ENCODE results near the gene ARPC4.

Gene ARPC4

GRCh38 chr3:9787714-9788113 lies 5.2 kb upstream of the ARPC4 start:
- WGBS (ENCODE audit: extremely low coverage, insufficient coverage, low lambda C conversion rate), result no CpG with 5 or more reads among the region's 6 CpGs
- DNase-seq, result no peak
- Histone ChIP-seq H3K23ac (ENCODE audit: low read length) (no peak overlapping the region), H4K8ac (ENCODE audit: low read depth, low read length) (no peak overlapping the region), H2AK5ac (ENCODE audit: low read length) (no peak overlapping the region), H2BK120ac (ENCODE audit: low read depth, low read length) (no peak overlapping the region), H3K36me3 (ENCODE audit: control insufficient read depth, insufficient read depth, low read length) (peaks cover 11% of the 10 kb centered on the region), H3K79me2 (ENCODE audit: control insufficient read depth, insufficient read depth, low read length) (peaks cover 3% of the 10 kb centered on the region), H3K27me3 (ENCODE audit: insufficient read depth, low read length, poor library complexity) (no peaks in the 10 kb centered on the region), H3K4me1 (ENCODE audit: control insufficient read depth, low read depth, low read length) (peaks cover 4% of the 10 kb centered on the region), H3K27ac (ENCODE audit: low read depth, low read length) (no peak overlapping the region), H4K5ac (ENCODE audit: low read length) (no peak overlapping the region), H3K79me1 (ENCODE audit: low read length) (peaks cover 10% of the 10 kb centered on the region), H3K18ac (ENCODE audit: low read length) (no peak overlapping the region), H3K4me2 (ENCODE audit: low read length) (no peak overlapping the region), H3K4me3 (ENCODE audit: low read length) (no peak overlapping the region), H2BK15ac (replicated peaks; ENCODE audit: low read depth) (no peak overlapping the region), H3K9ac (ENCODE audit: low read length) (no peak overlapping the region), H2BK5ac (ENCODE audit: low read length) (no peak overlapping the region), H3K56ac (ENCODE audit: low read length) (no peak overlapping the region), H3K4ac (ENCODE audit: low read depth, low read length) (no peak overlapping the region)

GRCh38 chr3:9791127-9791526 lies 1.8 kb upstream of the ARPC4 start:
- WGBS (ENCODE audit: extremely low coverage, insufficient coverage, low lambda C conversion rate), result no CpG with 5 or more reads among the region's 11 CpGs
- peaks cover 6% of the 10 kb centered on the region for H3K36me3 ChIP-seq (ENCODE audit: control insufficient read depth, insufficient read depth, low read length)
- DNase-seq, result no peak

GRCh38 chr3:9791790-9792404 lies 985 bp upstream of the ARPC4 start:
- peaks cover 4% of the 10 kb centered on the region for H3K36me3 ChIP-seq (ENCODE audit: control insufficient read depth, insufficient read depth, low read length)
- H3K4ac ChIP-seq (ENCODE audit: low read depth, low read length), result no peak overlapping the region

More at GRCh38 chr3:9791127-9791526, 1.8 kb upstream of the ARPC4 start:
- Histone ChIP-seq H3K27me3 (ENCODE audit: insufficient read depth, low read length, poor library complexity) (no peaks in the 10 kb centered on the region), H3K18ac (ENCODE audit: low read length) (no peak overlapping the region), H4K5ac (ENCODE audit: low read length) (no peak overlapping the region), H4K8ac (ENCODE audit: low read depth, low read length) (no peak overlapping the region), H3K4me2 (ENCODE audit: low read length) (no peak overlapping the region), H3K4me1 (ENCODE audit: control insufficient read depth, low read depth, low read length) (peaks cover 4% of the 10 kb centered on the region), H3K56ac (ENCODE audit: low read length) (peak overlapping the region; percentile 37), H2BK120ac (ENCODE audit: low read depth, low read length) (no peak overlapping the region), H3K27ac (ENCODE audit: low read depth, low read length) (no peak overlapping the region), H3K79me2 (ENCODE audit: control insufficient read depth, insufficient read depth, low read length) (peaks cover 24% of the 10 kb centered on the region), H2BK15ac (replicated peaks; ENCODE audit: low read depth) (no peak overlapping the region), H2BK5ac (ENCODE audit: low read length) (no peak overlapping the region), H3K4me3 (ENCODE audit: low read length) (no peak overlapping the region), H3K23ac (ENCODE audit: low read length) (no peak overlapping the region), H3K4ac (ENCODE audit: low read depth, low read length) (no peak overlapping the region), H2AK5ac (ENCODE audit: low read length) (no peak overlapping the region), H3K79me1 (ENCODE audit: low read length) (peaks cover 20% of the 10 kb centered on the region), H3K9ac (ENCODE audit: low read length) (peak overlapping the region; percentile 81)

DNA sequence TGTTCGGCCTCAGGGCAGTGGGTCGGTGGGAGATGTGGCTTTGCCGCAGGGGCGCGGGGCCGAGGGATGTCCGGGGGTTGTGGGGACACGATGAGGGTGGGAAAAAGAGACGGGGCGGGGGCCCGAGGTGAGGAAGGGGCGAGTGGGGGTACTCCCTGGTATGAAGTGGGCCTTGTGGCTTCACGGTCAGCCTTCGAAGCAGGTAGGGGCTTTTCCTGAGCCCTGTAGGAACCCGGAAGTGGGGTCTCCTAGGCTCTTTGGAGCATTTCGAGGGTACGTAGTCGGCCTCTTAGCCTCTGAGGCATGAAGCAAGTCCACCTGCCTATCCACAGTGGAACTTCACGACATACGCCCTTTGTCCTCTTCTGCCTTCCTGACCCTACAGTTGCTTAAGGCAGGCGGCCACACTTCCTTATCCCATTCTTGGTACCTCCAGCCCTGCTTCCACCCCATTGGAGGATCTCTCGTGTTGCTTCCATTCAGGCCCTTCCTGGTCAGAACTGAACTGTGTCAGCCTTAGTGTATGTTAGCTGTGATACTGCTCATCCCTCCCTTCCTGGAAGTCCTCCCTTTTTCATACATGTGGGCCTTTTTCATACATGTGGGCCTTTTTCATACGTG lies 389 bp downstream of the ARPC4 start:
- WGBS (ENCODE audit: extremely low coverage, insufficient coverage, low lambda C conversion rate), result no CpG with 5 or more reads among the region's 23 CpGs
- Histone ChIP-seq H3K27me3 (ENCODE audit: insufficient read depth, low read length, poor library complexity) (no peaks in the 10 kb centered on the region), H2BK5ac (ENCODE audit: low read length) (no peak overlapping the region), H3K4me3 (ENCODE audit: low read length) (peak overlapping the region; percentile 99), H3K79me1 (ENCODE audit: low read length) (peaks cover 26% of the 10 kb centered on the region), H2BK15ac (replicated peaks; ENCODE audit: low read depth) (no peak overlapping the region), H4K8ac (ENCODE audit: low read depth, low read length) (peak overlapping the region; percentile 93), H3K4ac (ENCODE audit: low read depth, low read length) (peak overlapping the region; percentile 95), H3K23ac (ENCODE audit: low read length) (no peak overlapping the region), H3K27ac (ENCODE audit: low read depth, low read length) (peak overlapping the region; percentile 30), H4K5ac (ENCODE audit: low read length) (peak overlapping the region; percentile 72), H3K36me3 (ENCODE audit: control insufficient read depth, insufficient read depth, low read length) (peaks cover 5% of the 10 kb centered on the region), H2AK5ac (ENCODE audit: low read length) (peak overlapping the region; percentile 45), H3K9ac (ENCODE audit: low read length) (peak overlapping the region; percentile 98), H3K4me2 (ENCODE audit: low read length) (peak overlapping the region; percentile 100), H3K18ac (ENCODE audit: low read length) (peak overlapping the region; percentile 72), H3K4me1 (ENCODE audit: control insufficient read depth, low read depth, low read length) (peaks cover 4% of the 10 kb centered on the region), H2BK120ac (ENCODE audit: low read depth, low read length) (no peak overlapping the region), H3K79me2 (ENCODE audit: control insufficient read depth, insufficient read depth, low read length) (peaks cover 24% of the 10 kb centered on the region), H3K56ac (ENCODE audit: low read length) (peak overlapping the region; percentile 98)
- peak; percentile 58 for DNase-seq

More at GRCh38 chr3:9791790-9792404, 985 bp upstream of the ARPC4 start:
- H3K4me2 ChIP-seq (ENCODE audit: low read length), result peak overlapping the region; percentile 80
- H3K4me3 ChIP-seq (ENCODE audit: low read length), result peak overlapping the region; percentile 67
- peak overlapping the region; percentile 84 for H3K56ac ChIP-seq (ENCODE audit: low read length)
- no peak overlapping the region for H3K23ac ChIP-seq (ENCODE audit: low read length)
- peak overlapping the region; percentile 94 for H3K18ac ChIP-seq (ENCODE audit: low read length)
- peak overlapping the region; percentile 97 for H4K8ac ChIP-seq (ENCODE audit: low read depth, low read length)
- WGBS (ENCODE audit: extremely low coverage, insufficient coverage, low lambda C conversion rate), result no CpG with 5 or more reads among the region's 14 CpGs
- no peak overlapping the region for H2BK120ac ChIP-seq (ENCODE audit: low read depth, low read length)
- H2AK5ac ChIP-seq (ENCODE audit: low read length), result peak overlapping the region; percentile 75
- no peak overlapping the region for H2BK5ac ChIP-seq (ENCODE audit: low read length)
- H2BK15ac ChIP-seq (replicated peaks; ENCODE audit: low read depth), result no peak overlapping the region
- H3K79me1 ChIP-seq (ENCODE audit: low read length), result peaks cover 21% of the 10 kb centered on the region
- H3K9ac ChIP-seq (ENCODE audit: low read length), result peak overlapping the region; percentile 81
- H4K5ac ChIP-seq (ENCODE audit: low read length), result peak overlapping the region; percentile 89
- H3K4me1 ChIP-seq (ENCODE audit: control insufficient read depth, low read depth, low read length), result peaks cover 4% of the 10 kb centered on the region
- DNase-seq, result no peak
- peak overlapping the region; percentile 94 for H3K27ac ChIP-seq (ENCODE audit: low read depth, low read length)
- H3K79me2 ChIP-seq (ENCODE audit: control insufficient read depth, insufficient read depth, low read length), result peaks cover 24% of the 10 kb centered on the region
- no peaks in the 10 kb centered on the region for H3K27me3 ChIP-seq (ENCODE audit: insufficient read depth, low read length, poor library complexity)

DNA sequence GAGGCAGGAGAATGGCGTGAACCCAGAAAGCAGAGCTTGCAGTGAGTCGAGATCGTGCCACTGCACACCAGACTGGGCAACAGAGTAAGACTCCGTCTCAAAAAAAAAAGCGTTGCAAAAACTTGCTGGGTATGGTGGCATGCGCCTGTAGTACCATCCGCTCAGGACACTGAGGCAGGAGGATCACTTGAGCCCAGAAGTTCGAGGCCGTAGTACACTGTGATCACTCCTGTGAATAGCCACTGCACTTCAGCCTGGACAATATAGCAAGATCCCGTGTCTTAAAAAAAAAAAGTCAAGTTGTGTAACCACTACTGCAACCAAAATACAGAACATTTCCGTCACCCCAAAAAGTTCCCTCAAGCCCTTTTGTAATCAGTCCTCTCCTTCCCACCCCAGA lies 1.5 kb downstream of the ARPC4 start:
- Histone ChIP-seq H2BK15ac (replicated peaks; ENCODE audit: low read depth) (no peak overlapping the region), H3K36me3 (ENCODE audit: control insufficient read depth, insufficient read depth, low read length) (peaks cover 3% of the 10 kb centered on the region), H3K27me3 (ENCODE audit: insufficient read depth, low read length, poor library complexity) (no peaks in the 10 kb centered on the region), H3K4me3 (ENCODE audit: low read length) (no peak overlapping the region), H3K79me2 (ENCODE audit: control insufficient read depth, insufficient read depth, low read length) (peaks cover 24% of the 10 kb centered on the region), H2BK5ac (ENCODE audit: low read length) (no peak overlapping the region), H3K4me1 (ENCODE audit: control insufficient read depth, low read depth, low read length) (peaks cover 4% of the 10 kb centered on the region), H3K4ac (ENCODE audit: low read depth, low read length) (no peak overlapping the region), H2AK5ac (ENCODE audit: low read length) (no peak overlapping the region), H3K4me2 (ENCODE audit: low read length) (no peak overlapping the region), H3K79me1 (ENCODE audit: low read length) (peaks cover 26% of the 10 kb centered on the region), H3K9ac (ENCODE audit: low read length) (no peak overlapping the region), H3K27ac (ENCODE audit: low read depth, low read length) (no peak overlapping the region), H4K5ac (ENCODE audit: low read length) (no peak overlapping the region), H2BK120ac (ENCODE audit: low read depth, low read length) (no peak overlapping the region), H4K8ac (ENCODE audit: low read depth, low read length) (no peak overlapping the region), H3K23ac (ENCODE audit: low read length) (no peak overlapping the region), H3K56ac (ENCODE audit: low read length) (no peak overlapping the region), H3K18ac (ENCODE audit: low read length) (no peak overlapping the region)
- no CpG with 5 or more reads among the region's 11 CpGs for WGBS (ENCODE audit: extremely low coverage, insufficient coverage, low lambda C conversion rate)
- no peak for DNase-seq
